AG09319 (cell line): ENCODE results near the gene DPP8.

Experiments used
- DNase-seq: peaks from one replicate; pipeline ENCODE4 v3.0.0-alpha.2; 2010; ENCODE audit warnings: low read depth; ENCODE audit errors: extremely low read depth
- CTCF ChIP-seq: IDR thresholded peaks from 2 replicates; pipeline ENCODE4 v1.5.1; 2011; ENCODE audit warnings: low read depth, mild to moderate bottlenecking, inconsistent platforms, low read length, moderate library complexity

DPP8 gene

GRCh38 chr15:65450556-65450955 is 66.9 kb downstream of the DPP8 start:
- no peak for DNase-seq
- TF ChIP-seq CTCF, result no peak

GRCh38 chr15:65447145-65447544 is 70.3 kb downstream of the DPP8 start:
- no peak for DNase-seq
- no peak for TF ChIP-seq CTCF

- TF ChIP-seq CTCF, result no peak
- no peak for DNase-seq
These were observed 83.3 kb downstream of the DPP8 start for GRCh38 chr15:65434201-65434600.

GRCh38 chr15:65431731-65432130 is 85.8 kb downstream of the DPP8 start:
- DNase-seq, result no peak
- no peak for TF ChIP-seq CTCF

- no peak for DNase-seq
- no peak for TF ChIP-seq CTCF
These were observed 91.2 kb downstream of the DPP8 start for GRCh38 chr15:65426216-65426853.

- DNase-seq, result no peak
- no peak for TF ChIP-seq CTCF
These were observed 92.8 kb downstream of the DPP8 start for GRCh38 chr15:65424683-65425082.

- TF ChIP-seq CTCF, result no peak
- no peak for DNase-seq
These were observed 93.4 kb downstream of the DPP8 start for GRCh38 chr15:65423976-65424679.
